ENCODE data around the gene TMIGD1. TPM values are rescaled to one million over a fixed set of nuclear protein-coding genes. Genes with fewer than 3 reads are reported as not detected.

Gene TMIGD1
- polyA plus RNA-seq, 1 donor (not counting 4 experiments of a cell fraction or from before 2014, with no cell fraction given), result not detected

DNA sequence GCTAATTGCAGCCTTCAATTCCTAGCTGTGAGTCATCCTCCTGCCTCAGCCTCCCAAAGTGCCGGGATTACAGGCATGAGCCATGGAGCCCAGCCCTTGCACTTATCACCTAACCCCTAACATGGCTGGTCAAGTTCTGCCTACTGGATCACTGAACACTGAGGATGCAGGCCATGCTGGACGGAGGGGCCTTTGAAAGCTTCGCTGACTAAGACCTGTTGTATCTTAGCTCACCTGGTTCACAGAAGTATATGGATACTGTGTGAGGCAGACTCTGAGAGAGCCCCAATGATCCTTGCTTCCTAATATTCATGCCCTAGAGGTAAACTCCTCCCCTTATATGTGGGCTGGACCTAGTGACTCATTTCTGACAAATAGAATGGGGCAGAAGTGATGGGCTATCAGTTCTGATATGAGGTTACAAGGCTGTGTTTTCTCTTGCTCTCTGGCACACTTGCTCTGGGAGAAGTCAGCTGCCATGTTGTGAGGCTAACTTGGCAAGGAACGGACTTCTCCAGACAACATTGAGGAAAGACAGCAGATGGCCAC lies 11.7 kb upstream of the TMIGD1 start:
- Histone ChIP-seq H3K36me3 (ENCODE audit: control insufficient read depth in 2 of 2, extremely low read depth in 1 of 2, insufficient read depth in 2 of 2, low read length in 2 of 2) (no peaks in the 10 kb centered on the region), H3K9me1 (ENCODE audit: control insufficient read depth, extremely low read depth, insufficient read depth, low read length) (no peaks in the 10 kb centered on the region), H3K4me2 (ENCODE audit: control insufficient read depth, extremely low read depth, insufficient read depth, low read depth, low read length) (no peak overlapping the region), H3K4me3 (ENCODE audit: control insufficient read depth in 2 of 3, extremely low read depth in 1 of 3, insufficient read depth in 2 of 3, low read depth in 1 of 3, low read length in 3 of 3) (no peak overlapping the region), H3K9ac (ENCODE audit: control insufficient read depth, extremely low read depth, insufficient read depth, low read length) (no peak overlapping the region), H3K4me1 (ENCODE audit: control insufficient read depth, extremely low read depth, insufficient read depth, low read length) (peaks cover 11% of the 10 kb centered on the region), H3K9me3 (ENCODE audit: control insufficient read depth, low read depth, low read length) (no peaks in the 10 kb centered on the region), H3K27ac (ENCODE audit: control insufficient read depth, insufficient read depth, low read length) (no peak overlapping the region), H2AFZ (ENCODE audit: control insufficient read depth, low read length) (no peak overlapping the region), H4K20me1 (ENCODE audit: control insufficient read depth, extremely low read depth, insufficient read depth, low read length) (no peaks in the 10 kb centered on the region), H3K27me3 (ENCODE audit: control insufficient read depth, extremely low read depth, insufficient read depth, low read length) (no peaks in the 10 kb centered on the region), H3K79me2 (ENCODE audit: control insufficient read depth, insufficient read depth, low read length) (no peaks in the 10 kb centered on the region)
- TF ChIP-seq, protein P1, sequence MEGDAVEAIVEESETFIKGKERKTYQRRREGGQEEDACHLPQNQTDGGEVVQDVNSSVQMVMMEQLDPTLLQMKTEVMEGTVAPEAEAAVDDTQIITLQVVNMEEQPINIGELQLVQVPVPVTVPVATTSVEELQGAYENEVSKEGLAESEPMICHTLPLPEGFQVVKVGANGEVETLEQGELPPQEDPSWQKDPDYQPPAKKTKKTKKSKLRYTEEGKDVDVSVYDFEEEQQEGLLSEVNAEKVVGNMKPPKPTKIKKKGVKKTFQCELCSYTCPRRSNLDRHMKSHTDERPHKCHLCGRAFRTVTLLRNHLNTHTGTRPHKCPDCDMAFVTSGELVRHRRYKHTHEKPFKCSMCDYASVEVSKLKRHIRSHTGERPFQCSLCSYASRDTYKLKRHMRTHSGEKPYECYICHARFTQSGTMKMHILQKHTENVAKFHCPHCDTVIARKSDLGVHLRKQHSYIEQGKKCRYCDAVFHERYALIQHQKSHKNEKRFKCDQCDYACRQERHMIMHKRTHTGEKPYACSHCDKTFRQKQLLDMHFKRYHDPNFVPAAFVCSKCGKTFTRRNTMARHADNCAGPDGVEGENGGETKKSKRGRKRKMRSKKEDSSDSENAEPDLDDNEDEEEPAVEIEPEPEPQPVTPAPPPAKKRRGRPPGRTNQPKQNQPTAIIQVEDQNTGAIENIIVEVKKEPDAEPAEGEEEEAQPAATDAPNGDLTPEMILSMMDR (optimal IDR thresholded peaks at IDR 0.05 in 1 of 3, IDR thresholded peaks at IDR 0.05 in 1 of 3, conservative IDR thresholded peaks at IDR 0.05 in 1 of 3; ENCODE audit: extremely low read depth in 1 of 3, insufficient read depth in 2 of 3, low read length in 3 of 3), result no peak
- no peak for TF ChIP-seq EZH2 (IDR thresholded peaks at IDR 0.05; ENCODE audit: low read length)
- DNase-seq (ENCODE audit: low read depth, low spot score) (no peak), FAIRE-seq (no peak)
- dilution Hi-C loops (cut with MboI; ENCODE audit: extremely low pct_ligation_motif_present, low sequenced_read_pairs), result no loop called here

DNA sequence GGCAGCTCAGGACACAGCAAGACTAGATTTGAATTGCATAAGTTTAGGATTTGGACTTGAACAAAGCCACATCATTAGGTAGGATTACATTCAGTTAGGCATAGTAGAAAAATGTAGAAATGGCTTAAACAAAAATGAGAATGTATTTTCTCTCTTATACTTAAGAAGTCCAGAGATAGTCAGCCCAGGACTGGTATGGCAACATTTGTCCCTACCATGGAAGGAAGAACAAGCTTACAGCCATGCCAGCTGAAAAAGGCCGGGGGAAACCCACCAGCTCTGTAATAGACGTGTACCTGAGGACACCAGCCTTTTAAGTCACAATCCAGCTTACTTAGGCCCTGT lies 11.2 kb upstream of the TMIGD1 start:
- no peak overlapping the region for H2AFZ ChIP-seq (ENCODE audit: control insufficient read depth, low read length)
- FAIRE-seq, result no peak
- no peak overlapping the region for H3K27ac ChIP-seq (ENCODE audit: control insufficient read depth, insufficient read depth, low read length)
- dilution Hi-C loops (cut with MboI; ENCODE audit: extremely low pct_ligation_motif_present, low sequenced_read_pairs), result no loop called here
- no peaks in the 10 kb centered on the region for H3K9me1 ChIP-seq (ENCODE audit: control insufficient read depth, extremely low read depth, insufficient read depth, low read length)
- DNase-seq (ENCODE audit: low read depth, low spot score), result no peak
- TF ChIP-seq, protein P1 (optimal IDR thresholded peaks at IDR 0.05 in 1 of 3, IDR thresholded peaks at IDR 0.05 in 1 of 3, conservative IDR thresholded peaks at IDR 0.05 in 1 of 3; ENCODE audit: extremely low read depth in 1 of 3, insufficient read depth in 2 of 3, low read length in 3 of 3), result no peak
- TF ChIP-seq EZH2 (IDR thresholded peaks at IDR 0.05; ENCODE audit: low read length), result no peak
- H3K4me1 ChIP-seq (ENCODE audit: control insufficient read depth, extremely low read depth, insufficient read depth, low read length), result peaks cover 15% of the 10 kb centered on the region
- no peaks in the 10 kb centered on the region for H3K9me3 ChIP-seq (ENCODE audit: control insufficient read depth, low read depth, low read length)
- no peaks in the 10 kb centered on the region for H3K79me2 ChIP-seq (ENCODE audit: control insufficient read depth, insufficient read depth, low read length)
- H3K9ac ChIP-seq (ENCODE audit: control insufficient read depth, extremely low read depth, insufficient read depth, low read length), result no peak overlapping the region
- no peak overlapping the region for H3K4me3 ChIP-seq (ENCODE audit: control insufficient read depth in 2 of 3, extremely low read depth in 1 of 3, insufficient read depth in 2 of 3, low read depth in 1 of 3, low read length in 3 of 3)
- H4K20me1 ChIP-seq (ENCODE audit: control insufficient read depth, extremely low read depth, insufficient read depth, low read length), result no peaks in the 10 kb centered on the region
- H3K27me3 ChIP-seq (ENCODE audit: control insufficient read depth, extremely low read depth, insufficient read depth, low read length), result no peaks in the 10 kb centered on the region
- H3K36me3 ChIP-seq (ENCODE audit: control insufficient read depth in 2 of 2, extremely low read depth in 1 of 2, insufficient read depth in 2 of 2, low read length in 2 of 2), result no peaks in the 10 kb centered on the region
- H3K4me2 ChIP-seq (ENCODE audit: control insufficient read depth, extremely low read depth, insufficient read depth, low read depth, low read length), result no peak overlapping the region

Data from keratinocyte (primary cell).